Measurements from ENCODE around the gene LMCD1. TPM values are rescaled to one million over a fixed set of nuclear protein-coding genes. Genes with fewer than 3 reads are reported as not detected.
A peak's percentile ranks its signal among the peaks of the same experiment; 100 is the strongest.

Gene LMCD1
- total and polyA plus RNA-seq, 12 donors: 18.6 to 459 (median 45.7) TPM

DNA sequence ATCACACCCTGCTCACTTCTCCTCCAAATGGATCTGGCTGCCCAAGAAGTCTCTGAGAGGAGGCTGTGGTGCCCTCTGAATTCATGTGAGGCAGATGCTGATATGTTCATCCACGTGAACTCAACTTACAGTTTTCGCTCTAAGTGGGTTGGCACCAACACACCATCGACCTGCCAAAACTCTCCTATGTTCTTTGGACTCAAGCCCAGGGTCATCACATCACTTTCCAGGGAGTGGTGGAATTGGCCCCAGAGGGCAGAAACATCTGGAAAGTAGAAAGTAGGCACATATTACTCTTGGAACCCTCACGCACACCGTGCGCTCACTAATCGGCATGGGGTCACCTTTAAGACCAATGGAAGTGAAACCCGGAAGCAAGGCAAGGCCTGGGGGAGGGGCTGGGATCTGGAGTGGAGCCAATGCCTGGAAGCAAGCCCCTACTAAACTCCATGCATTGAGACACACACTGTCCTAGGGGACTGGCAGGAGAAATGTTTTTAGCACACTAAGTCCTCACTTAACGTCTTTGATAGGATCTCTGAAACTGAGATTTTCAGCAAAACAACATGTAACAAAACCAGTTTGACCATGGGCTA lies 101.6 kb downstream of the LMCD1 start:
- Histone ChIP-seq H3K36me3 (no peaks in the 10 kb centered on the region), H3K27me3 (no peaks in the 10 kb centered on the region), H3K27ac (no peak overlapping the region), H3K9me3 (no peaks in the 10 kb centered on the region), H3K4me3 (no peak overlapping the region), H3K4me1 (peaks cover 11 to 28% (median 17%) of the 10 kb centered on the region in 9 donors)
- ATAC-seq: peak in 4 of 8 donors; percentile 44 to 64 (median 50)
- WGBS, 2 donors: 19 to 30% methylated on average over 9 of the region's 9 CpGs
- TF ChIP-seq, protein P1, sequence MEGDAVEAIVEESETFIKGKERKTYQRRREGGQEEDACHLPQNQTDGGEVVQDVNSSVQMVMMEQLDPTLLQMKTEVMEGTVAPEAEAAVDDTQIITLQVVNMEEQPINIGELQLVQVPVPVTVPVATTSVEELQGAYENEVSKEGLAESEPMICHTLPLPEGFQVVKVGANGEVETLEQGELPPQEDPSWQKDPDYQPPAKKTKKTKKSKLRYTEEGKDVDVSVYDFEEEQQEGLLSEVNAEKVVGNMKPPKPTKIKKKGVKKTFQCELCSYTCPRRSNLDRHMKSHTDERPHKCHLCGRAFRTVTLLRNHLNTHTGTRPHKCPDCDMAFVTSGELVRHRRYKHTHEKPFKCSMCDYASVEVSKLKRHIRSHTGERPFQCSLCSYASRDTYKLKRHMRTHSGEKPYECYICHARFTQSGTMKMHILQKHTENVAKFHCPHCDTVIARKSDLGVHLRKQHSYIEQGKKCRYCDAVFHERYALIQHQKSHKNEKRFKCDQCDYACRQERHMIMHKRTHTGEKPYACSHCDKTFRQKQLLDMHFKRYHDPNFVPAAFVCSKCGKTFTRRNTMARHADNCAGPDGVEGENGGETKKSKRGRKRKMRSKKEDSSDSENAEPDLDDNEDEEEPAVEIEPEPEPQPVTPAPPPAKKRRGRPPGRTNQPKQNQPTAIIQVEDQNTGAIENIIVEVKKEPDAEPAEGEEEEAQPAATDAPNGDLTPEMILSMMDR (IDR thresholded peaks at IDR 0.05): no peak
- DNase-seq: no peak
- intact Hi-C loops (cut with DNase I): loop anchor here in 2 of 10 donors (10.0 kb wide), 2 partner anchors 118 to 278 kb away; no protein-coding TSS in a partner anchor

DNA sequence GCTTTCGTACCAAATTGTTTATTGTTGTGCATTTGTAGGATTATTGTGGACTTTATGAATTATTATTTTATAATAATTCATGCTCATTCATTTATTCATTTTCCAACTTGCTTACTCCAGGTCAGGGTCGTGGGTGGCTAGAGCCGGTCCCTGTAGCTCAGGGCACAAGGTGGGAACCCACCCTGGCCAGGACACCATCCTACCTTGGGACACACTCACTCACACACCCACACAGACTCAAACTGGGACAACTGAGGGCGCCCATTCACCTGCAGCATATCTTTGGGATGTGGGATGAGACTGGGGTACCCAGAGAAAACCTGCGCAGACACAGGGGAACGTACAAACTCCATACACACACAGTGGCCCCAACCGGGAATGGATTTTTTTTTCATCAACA lies 102.4 kb downstream of the LMCD1 start:
- no peaks in the 10 kb centered on the region for H3K9me3 ChIP-seq
- no peak overlapping the region for H3K4me3 ChIP-seq
- DNase-seq (no peak), ATAC-seq (no peak)
- H3K36me3 ChIP-seq: no peaks in the 10 kb centered on the region
- no peaks in the 10 kb centered on the region for H3K27me3 ChIP-seq
- WGBS, 2 donors: 96 to 98% methylated on average over 7 of the region's 7 CpGs
- H3K4me1 ChIP-seq: peaks cover 11 to 28% (median 17%) of the 10 kb centered on the region in 9 donors
- intact Hi-C loops (cut with DNase I): loop anchor here in 2 of 10 donors (10.0 kb wide), 2 partner anchors 119 to 279 kb away; no protein-coding TSS in a partner anchor
- no peak overlapping the region for H3K27ac ChIP-seq
- TF ChIP-seq, protein P1 (IDR thresholded peaks at IDR 0.05): no peak

DNA sequence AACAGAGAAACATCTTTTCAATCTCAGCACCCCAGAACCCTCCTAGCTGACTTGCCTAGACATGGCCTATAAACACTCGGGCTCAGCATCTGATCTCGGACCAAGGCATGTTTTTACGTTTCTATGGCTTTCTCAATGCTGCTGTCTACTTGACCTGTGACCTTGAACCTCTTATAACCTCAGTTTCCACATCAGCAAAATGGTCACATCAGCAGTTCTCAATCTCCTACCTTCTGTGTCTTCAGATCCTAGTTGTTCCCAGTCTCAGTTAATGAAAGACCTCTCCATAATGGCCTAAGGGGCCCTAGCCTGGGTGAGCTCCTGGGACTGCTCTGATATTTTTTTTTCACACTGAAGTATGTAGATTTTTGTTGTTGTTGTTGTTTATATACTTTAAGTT lies 103.4 kb downstream of the LMCD1 start:
- Histone ChIP-seq H3K9me3 (no peaks in the 10 kb centered on the region), H3K36me3 (no peaks in the 10 kb centered on the region), H3K4me3 (no peak overlapping the region), H3K27me3 (no peaks in the 10 kb centered on the region), H3K27ac (no peak overlapping the region), H3K4me1 (peaks cover 11 to 28% (median 17%) of the 10 kb centered on the region in 9 donors)
- TF ChIP-seq, protein P1 (IDR thresholded peaks at IDR 0.05): no peak
- intact Hi-C loops (cut with DNase I): loop anchor here in 4 of 10 donors (5.0 to 10.0 kb wide), 4 partner anchors 120 to 280 kb away; no protein-coding TSS in a partner anchor
- ATAC-seq (no peak), DNase-seq (no peak)
- WGBS, 2 donors: 94 to 100% methylated on average over 3 of the region's 3 CpGs

DNA sequence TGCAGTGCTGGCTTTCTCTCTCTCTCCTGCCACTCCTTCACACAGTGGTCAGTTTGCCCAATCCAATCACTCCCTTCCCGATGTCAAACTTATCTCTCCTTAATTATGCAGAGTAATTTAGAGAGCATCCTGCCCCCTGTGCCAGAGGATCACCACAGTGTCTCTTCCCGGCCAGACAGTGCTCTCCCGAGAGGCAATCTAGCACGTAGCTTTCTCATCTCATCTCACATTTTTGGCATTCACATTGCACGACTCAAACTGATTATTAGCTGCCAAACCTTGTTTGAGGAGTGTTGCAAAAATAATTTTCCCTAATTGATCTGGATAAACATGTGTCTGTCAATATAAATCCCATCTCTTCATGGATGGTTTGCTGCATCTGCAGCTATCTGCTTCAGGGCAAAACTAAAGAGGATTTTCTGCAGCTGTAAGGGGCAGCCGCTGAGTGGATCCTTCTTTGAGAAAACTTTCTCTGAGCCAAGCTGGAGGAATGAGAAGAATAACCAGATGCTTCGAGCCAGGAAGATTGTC lies 105.1 kb downstream of the LMCD1 start:
- Histone ChIP-seq H3K9me3 (no peaks in the 10 kb centered on the region), H3K4me3 (no peak overlapping the region), H3K36me3 (no peaks in the 10 kb centered on the region), H3K27me3 (no peaks in the 10 kb centered on the region), H3K27ac (peak overlapping the region in 1 of 10 donors; percentile 59), H3K4me1 (peaks cover 11 to 28% (median 17%) of the 10 kb centered on the region in 9 donors)
- intact Hi-C loops (cut with DNase I): loop anchor here in 9 of 10 donors (1.0 to 10.0 kb wide), 9 partner anchors 122 to 282 kb away; no protein-coding TSS in a partner anchor
- TF ChIP-seq, protein P1 (IDR thresholded peaks at IDR 0.05): no peak
- ATAC-seq: peak in 1 of 8 donors; percentile 16
- no peak for DNase-seq
- 37% methylated on average over 7 of the region's 7 CpGs for WGBS, 2 donors

Data from heart right ventricle (tissue), 16 donors.